ENCODE data around the gene RBSN.

The RBSN gene

DNA sequence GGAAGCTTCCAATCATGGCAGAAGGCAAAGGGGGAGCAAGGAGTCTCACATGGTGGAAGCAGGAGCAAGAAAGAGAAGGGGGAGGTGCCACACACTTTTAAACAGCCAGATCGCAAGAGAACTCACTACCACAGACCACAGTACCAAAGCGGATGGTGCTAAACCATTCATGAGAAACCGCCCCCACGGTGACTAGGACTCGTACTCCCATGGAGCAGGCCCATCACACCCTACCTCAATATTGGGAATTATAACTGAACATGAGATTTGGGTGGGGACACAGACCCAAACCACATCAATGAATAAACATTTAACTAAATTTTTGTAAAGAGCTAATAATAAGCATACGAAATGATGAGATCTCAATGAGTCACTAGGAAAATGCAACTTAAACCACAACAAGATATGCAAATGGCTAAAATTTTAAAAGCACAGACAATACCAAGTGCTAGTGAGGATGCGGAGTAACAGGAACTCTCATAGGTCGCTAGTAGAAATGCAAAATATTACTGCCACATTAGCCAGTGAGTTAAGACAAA, 43.9 kb downstream of the RBSN start:
- peak; percentile 17 to 49 for DNase-seq

- DNase-seq = no peak
These were observed 45.4 kb downstream of the RBSN start for GRCh38 chr3:15053541-15053940.

GRCh38 chr3:15052335-15053242, 46.4 kb downstream of the RBSN start:
- no peak for DNase-seq

- peak in 1 of 2 donors; percentile 45 for DNase-seq
These were observed 47.4 kb downstream of the RBSN start for GRCh38 chr3:15051531-15051930.

GRCh38 chr3:15050405-15051092, 48.4 kb downstream of the RBSN start:
- peak in 1 of 2 donors; percentile 46 for DNase-seq

DNA sequence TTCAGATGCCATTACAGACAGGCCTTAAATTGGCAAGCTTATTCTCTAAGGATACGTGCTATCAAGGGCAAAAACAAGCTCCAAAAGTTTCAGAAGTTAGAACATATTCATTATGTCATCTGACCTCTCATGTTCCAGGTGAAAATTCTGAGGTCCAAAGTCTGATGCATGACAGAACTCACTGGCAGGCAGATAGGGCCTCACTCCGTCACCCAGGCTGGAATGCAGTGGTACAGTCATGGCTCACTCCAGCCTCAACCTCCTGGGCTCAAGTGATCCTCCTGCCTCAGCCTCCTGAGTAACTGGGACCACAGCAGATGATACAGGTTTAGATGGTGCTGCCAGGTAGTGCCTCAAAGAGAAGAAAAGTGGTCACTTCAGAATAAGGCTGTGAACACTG, 49.4 kb downstream of the RBSN start:
- DNase-seq = no peak

DNA sequence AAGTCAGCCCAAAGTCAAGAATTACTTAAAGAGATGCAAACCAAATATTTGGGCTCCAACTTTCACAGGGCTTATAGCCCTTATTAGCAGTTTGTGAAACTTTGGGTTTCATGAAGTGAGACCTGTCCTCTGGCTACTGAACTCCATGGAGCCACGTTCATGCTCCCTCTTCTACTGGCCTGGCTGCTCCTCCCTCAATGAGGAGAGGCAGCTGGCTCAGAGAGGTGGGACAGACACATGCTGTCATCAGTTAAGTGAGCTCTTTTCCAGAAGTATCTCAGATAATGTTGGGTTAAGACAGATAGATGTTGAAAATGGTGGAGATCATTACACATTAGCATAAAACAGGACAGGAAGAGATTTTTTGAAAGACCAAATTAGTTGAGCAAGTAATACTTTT, 53.3 kb downstream of the RBSN start:
- DNase-seq = no peak

DNA sequence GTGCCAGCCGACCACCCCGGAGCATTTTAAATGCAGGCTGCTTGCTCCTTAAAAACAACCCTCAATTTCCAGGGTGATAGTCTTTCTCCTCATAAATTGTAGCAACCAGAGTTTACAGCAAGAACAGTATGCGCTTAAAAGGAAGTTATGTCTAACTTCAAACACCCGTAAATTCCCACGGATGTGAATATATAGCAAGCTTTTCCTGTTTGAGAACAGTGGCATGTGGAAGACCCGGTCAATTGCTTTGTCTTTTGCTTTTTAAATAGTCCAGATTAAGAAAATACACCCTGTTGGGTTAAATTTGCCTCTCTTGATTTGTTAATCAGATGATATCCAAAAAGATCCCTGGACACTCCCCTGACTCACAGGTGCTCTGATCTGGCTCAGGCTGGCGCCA, 54.6 kb downstream of the RBSN start:
- no peak for DNase-seq

DNA sequence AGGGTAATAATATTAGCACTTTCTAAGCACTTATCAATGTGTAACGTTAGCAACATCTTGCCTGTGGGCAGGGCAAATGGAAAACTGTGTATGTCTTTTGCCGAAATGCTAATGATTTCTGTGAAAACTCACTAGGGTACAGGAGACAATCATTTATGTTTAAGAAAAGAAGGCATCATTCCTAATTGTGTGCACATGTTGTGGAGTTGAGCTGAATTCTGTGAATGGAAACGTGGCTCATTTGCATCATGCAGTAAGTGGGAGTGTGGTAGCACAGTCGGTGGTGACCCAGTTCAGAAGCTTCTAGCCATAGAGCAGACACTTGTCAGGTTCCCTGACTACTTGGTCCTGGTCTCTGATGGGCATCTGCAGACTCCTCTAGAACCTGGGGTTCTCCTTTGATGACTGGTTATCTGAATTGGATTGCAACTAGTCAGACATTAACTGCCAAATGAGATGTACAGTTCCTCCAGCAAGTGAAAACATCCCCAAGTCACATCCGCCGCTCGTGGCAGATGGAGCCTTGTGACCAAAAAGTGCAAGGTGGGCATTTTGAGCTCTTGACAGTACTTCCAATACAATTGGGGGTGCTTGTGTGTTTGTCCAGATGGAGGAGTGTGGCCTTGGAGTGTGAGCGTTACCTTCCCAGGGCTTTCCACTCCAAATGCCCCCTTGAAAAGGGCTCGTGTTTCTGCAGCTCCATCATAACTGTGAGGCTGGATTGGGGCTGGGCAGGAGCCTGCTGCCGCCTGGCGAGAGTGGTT, 55.4 kb downstream of the RBSN start:
- no peak for DNase-seq

- no peak for DNase-seq
These were observed 56.0 kb downstream of the RBSN start for GRCh38 chr3:15042936-15043335.

DNA sequence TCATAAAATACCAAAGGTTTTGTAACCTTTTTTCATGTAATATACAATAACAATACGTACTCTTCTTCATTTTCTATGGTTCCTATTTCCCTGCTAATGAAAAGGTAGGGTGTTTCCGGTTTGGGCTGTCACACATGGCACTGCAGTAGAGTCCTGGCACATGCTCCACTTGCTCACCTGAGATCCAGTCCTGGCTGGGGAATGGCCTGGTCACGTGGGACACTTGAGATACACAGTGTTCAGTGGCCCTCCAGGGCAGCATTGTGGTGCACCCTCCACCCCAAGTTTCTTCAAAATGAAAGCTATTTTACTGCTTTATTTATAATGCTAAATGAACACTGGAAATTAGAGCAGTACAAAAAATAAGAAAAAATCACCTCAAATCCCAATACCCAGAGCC, 57.0 kb downstream of the RBSN start:
- DNase-seq = no peak

DNA sequence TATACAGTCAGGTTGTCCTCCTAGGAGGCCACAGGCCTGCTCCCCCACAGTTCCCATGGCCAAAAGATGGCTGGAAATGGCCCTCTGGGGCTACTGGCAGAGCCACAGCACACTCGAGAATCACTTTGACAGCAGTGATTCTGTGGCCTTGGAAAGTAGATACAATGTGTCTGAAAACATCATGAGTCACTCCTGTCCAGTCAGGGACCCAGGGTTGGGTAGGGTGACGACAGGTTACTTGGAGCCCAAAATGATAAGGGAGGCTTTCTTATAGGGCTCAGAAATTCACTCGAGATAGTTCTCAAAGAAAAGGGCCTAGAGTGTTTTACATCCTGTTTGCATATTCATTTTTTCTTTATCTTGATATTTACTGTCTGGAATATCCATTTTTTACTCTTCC, 58.1 kb downstream of the RBSN start:
- DNase-seq = no peak

- no peak for DNase-seq
These were observed 60.6 kb downstream of the RBSN start for GRCh38 chr3:15038306-15038705.

- DNase-seq = no peak
These were observed 65.8 kb downstream of the RBSN start for GRCh38 chr3:15033103-15033502.

DNA sequence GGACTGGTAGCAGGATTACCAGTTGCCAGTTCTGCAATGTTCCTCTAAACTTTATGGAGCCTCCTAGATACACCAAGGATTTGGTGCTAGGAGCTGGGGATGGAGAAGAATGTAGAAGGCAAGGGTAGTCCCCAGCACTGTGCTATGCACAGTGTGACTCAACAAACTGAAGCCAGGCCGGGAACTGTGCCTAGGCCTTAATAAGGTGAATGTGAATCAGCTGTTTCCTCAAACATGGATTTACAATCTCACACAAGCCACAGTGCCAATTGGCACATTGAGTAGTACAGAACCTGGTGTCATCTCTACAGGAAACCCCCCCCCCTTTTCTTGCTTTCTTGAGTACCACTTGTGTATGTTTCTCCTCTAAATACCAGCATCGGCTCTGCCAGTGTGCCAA, 66.3 kb downstream of the RBSN start:
- no peak for DNase-seq

- no peak for DNase-seq
These were observed 69.3 kb downstream of the RBSN start for GRCh38 chr3:15029625-15030024.

GRCh38 chr3:15023719-15024118, 75.2 kb downstream of the RBSN start:
- no peak for DNase-seq

GRCh38 chr3:15023249-15023648, 75.7 kb downstream of the RBSN start:
- no peak for DNase-seq
